ENCODE data around the gene KCNJ14. TPM values are rescaled to one million over a fixed set of nuclear protein-coding genes. Genes with fewer than 3 reads are reported as not detected.

KCNJ14 gene
- polyA plus RNA-seq (2013, experiment 1 of 2), result 0.25 TPM
- 0.21 TPM for polyA plus RNA-seq (2013, experiment 2 of 2)

DNA sequence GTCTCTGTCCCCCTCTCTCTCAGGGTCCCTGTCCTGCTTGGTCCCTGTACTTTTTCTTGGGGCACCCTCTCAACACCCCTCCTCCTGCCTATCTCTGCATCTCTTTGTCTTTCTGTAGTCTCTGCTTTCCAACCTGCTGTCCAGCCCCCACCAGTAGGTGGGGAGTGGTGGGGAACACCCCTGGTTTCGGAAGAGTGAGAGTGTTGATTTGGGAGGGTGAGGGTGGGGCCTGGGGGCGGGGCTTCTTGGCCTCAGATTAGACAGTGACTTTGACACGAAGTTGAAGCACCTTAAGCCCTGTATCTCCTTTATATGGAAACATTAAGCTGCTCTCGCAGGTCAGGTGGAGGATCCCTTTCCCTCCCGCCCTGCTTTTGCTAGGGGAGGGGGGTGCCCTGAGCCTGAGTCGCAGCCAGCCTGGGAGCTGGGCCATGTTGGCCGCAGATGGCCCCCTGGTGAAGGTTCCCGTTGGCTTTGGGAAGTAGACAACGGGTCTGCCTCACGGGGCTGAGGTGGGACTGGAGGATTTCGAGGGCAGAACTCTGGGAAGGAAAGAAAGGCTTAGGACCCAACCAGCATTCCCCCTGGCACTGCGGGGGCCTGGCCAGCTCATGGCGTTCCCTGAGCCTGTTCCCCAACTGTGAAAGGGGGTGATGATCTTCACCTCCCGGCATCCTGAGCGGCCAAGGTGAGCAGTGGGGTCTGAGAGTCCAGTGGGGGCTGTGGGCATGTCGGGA is at the start of gene KCNJ14:
Gene KCNJ14, plus strand, starts transcription at position 404 of the 737 bp plus-strand sequence. CDS start 6,151 bp downstream, outside the sequence.
- no peak within 1 kb of the TSS for H2BK12ac ChIP-seq (ENCODE audit: low read length in 2 of 2)
- H3K4me3 ChIP-seq (ENCODE audit: insufficient read depth in 1 of 2, low read depth in 1 of 2, low read length in 2 of 2), result no peak within 1 kb of the TSS
- no peaks in the 10 kb centered on the region for H3K9me3 ChIP-seq (ENCODE audit: control insufficient read depth, low read length)
- no peak within 1 kb of the TSS for H3K4ac ChIP-seq (ENCODE audit: low read depth in 1 of 2, low read length in 2 of 2)
- 91% methylated on average over 13 of the region's 16 CpGs for WGBS
- no peak within 1 kb of the TSS for H3K18ac ChIP-seq (ENCODE audit: low read depth in 1 of 2, low read length in 2 of 2)
- no peak within 1 kb of the TSS for H2AFZ ChIP-seq (ENCODE audit: low read depth, low read length)
- no peak within 1 kb of the TSS for H2BK5ac ChIP-seq (ENCODE audit: low read depth, low read length, poor library complexity, severe bottlenecking)
- H3K9ac ChIP-seq (ENCODE audit: low read length), result no peak within 1 kb of the TSS
- no peak within 1 kb of the TSS for H2BK15ac ChIP-seq (ENCODE audit: low read depth, poor library complexity, severe bottlenecking)
- H3K14ac ChIP-seq (ENCODE audit: low read length in 2 of 2), result no peak within 1 kb of the TSS
- H4K8ac ChIP-seq (ENCODE audit: low read length), result no peak within 1 kb of the TSS
- H3K36me3 ChIP-seq (ENCODE audit: control insufficient read depth in 1 of 2, insufficient read depth in 2 of 2, low read depth in 1 of 2, low read length in 2 of 2), result peaks cover 56 to 68% of the 10 kb centered on the region in 2 experiments
- no peak within 1 kb of the TSS for H4K91ac ChIP-seq (ENCODE audit: low read length)
- H3K27ac ChIP-seq (ENCODE audit: low read length, poor library complexity, severe bottlenecking), result no peak within 1 kb of the TSS
- no peaks in the 10 kb centered on the region for H3K27me3 ChIP-seq (ENCODE audit: control insufficient read depth in 1 of 2, insufficient read depth in 1 of 2, low read length in 2 of 2)
- no peak within 1 kb of the TSS for H2AK5ac ChIP-seq (ENCODE audit: low read length, severe bottlenecking)
- H3K4me1 ChIP-seq (ENCODE audit: control insufficient read depth, insufficient read depth, low read depth, low read length), result peaks cover 4% of the 10 kb centered on the region
- peaks cover 51% of the 10 kb centered on the region for H3K79me1 ChIP-seq (replicated peaks; ENCODE audit: low read length, poor library complexity, severe bottlenecking)
- no peak within 1 kb of the TSS for H3K23ac ChIP-seq (ENCODE audit: low read length in 2 of 2)
- no peak within 1 kb of the TSS for H2BK120ac ChIP-seq (ENCODE audit: low read depth, low read length)
- no peak for DNase-seq
- no peak within 1 kb of the TSS for H3K4me2 ChIP-seq (ENCODE audit: low read length, poor library complexity, severe bottlenecking)

DNA sequence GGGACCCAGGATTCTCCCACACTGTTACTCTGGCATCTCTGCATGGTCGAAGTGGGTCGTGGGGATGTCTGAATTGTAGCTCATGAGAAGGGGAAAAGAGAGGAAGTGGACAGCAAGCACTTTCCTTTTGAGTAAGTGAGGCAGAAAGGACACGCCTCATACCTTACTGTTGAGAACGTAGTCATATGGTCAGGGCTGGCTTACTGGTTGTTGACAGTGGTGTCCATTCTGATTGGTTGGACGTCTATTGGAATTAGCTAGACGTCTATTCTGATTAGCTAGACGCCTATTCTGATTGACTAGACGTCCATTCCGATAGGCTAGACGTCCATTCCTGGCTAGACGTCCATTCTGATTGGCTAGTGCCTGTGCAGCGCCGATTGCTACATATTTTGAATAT is 49.5 kb upstream of the KCNJ14 start:
- H2BK5ac ChIP-seq (ENCODE audit: low read depth, low read length, poor library complexity, severe bottlenecking), result no peak overlapping the region
- H4K91ac ChIP-seq (ENCODE audit: low read length), result no peak overlapping the region
- no peak overlapping the region for H2BK120ac ChIP-seq (ENCODE audit: low read depth, low read length)
- no peak overlapping the region for H2AK5ac ChIP-seq (ENCODE audit: low read length, severe bottlenecking)
- WGBS, result 92% methylated on average over 13 of the region's 13 CpGs
- no peaks in the 10 kb centered on the region for H3K9me3 ChIP-seq (ENCODE audit: control insufficient read depth, low read length)
- no peak overlapping the region for H3K18ac ChIP-seq (ENCODE audit: low read depth in 1 of 2, low read length in 2 of 2)
- DNase-seq, result no peak
- no peak overlapping the region for H3K23ac ChIP-seq (ENCODE audit: low read length in 2 of 2)
- H2BK15ac ChIP-seq (ENCODE audit: low read depth, poor library complexity, severe bottlenecking), result no peak overlapping the region
- no peaks in the 10 kb centered on the region for H3K79me1 ChIP-seq (replicated peaks; ENCODE audit: low read length, poor library complexity, severe bottlenecking)
- H3K27me3 ChIP-seq (ENCODE audit: control insufficient read depth in 1 of 2, insufficient read depth in 1 of 2, low read length in 2 of 2), result no peaks in the 10 kb centered on the region
- no peak overlapping the region for H3K14ac ChIP-seq (ENCODE audit: low read length in 2 of 2)
- no peak overlapping the region for H3K9ac ChIP-seq (ENCODE audit: low read length)
- H3K4me2 ChIP-seq (ENCODE audit: low read length, poor library complexity, severe bottlenecking), result no peak overlapping the region
- H4K8ac ChIP-seq (ENCODE audit: low read length), result no peak overlapping the region
- no peaks in the 10 kb centered on the region for H3K4me1 ChIP-seq (ENCODE audit: control insufficient read depth, insufficient read depth, low read depth, low read length)
- no peaks in the 10 kb centered on the region for H3K36me3 ChIP-seq (ENCODE audit: control insufficient read depth in 1 of 2, insufficient read depth in 2 of 2, low read depth in 1 of 2, low read length in 2 of 2)
- H3K27ac ChIP-seq (ENCODE audit: low read length, poor library complexity, severe bottlenecking), result no peak overlapping the region
- no peak overlapping the region for H2AFZ ChIP-seq (ENCODE audit: low read depth, low read length)
- H3K4ac ChIP-seq (ENCODE audit: low read depth in 1 of 2, low read length in 2 of 2), result no peak overlapping the region
- H3K4me3 ChIP-seq (ENCODE audit: insufficient read depth in 1 of 2, low read depth in 1 of 2, low read length in 2 of 2), result no peak overlapping the region
- no peak overlapping the region for H2BK12ac ChIP-seq (ENCODE audit: low read length in 2 of 2)

DNA sequence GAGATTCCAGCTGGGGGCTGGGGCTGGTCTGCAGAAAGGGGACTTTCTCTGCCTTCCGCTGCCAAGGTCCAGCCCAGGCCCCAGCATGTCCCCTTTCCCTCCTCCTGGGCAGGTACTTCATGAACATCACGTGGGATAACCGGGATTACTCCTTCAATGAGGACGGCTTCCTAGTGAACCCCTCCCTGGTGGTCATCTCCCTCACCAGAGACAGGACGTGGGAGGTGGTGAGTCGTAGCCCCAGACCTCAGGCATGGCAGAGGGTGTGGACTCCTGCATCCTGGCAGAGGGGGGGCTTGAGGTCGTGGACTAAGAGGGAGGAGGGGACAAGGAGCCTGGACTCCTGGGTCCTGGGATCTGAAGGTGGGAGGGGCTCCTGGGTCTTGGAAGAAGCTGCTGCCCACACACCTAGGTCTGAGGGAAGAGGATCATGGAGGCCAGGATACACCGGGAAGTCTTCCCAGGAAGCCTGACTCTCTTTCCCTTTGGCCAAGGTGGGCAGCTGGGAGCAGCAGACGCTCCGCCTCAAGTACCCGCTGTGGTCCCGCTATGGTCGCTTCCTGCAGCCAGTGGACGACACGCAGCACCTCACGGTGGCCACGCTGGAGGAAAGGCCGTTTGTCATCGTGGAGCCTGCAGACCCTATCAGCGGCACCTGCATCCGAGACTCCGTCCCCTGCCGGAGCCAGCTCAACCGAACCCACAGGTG is 41.3 kb upstream of the KCNJ14 start:
- no peaks in the 10 kb centered on the region for H3K9me3 ChIP-seq (ENCODE audit: control insufficient read depth, low read length)
- DNase-seq, result peak; percentile 31
- H4K8ac ChIP-seq (ENCODE audit: low read length), result no peak overlapping the region
- H2BK12ac ChIP-seq (ENCODE audit: low read length in 2 of 2), result peak overlapping the region in 1 of 2 experiments; percentile 29
- peak overlapping the region; percentile 87 for H4K91ac ChIP-seq (ENCODE audit: low read length)
- no peak overlapping the region for H2AFZ ChIP-seq (ENCODE audit: low read depth, low read length)
- H3K27me3 ChIP-seq (ENCODE audit: control insufficient read depth in 1 of 2, insufficient read depth in 1 of 2, low read length in 2 of 2), result no peaks in the 10 kb centered on the region
- H3K18ac ChIP-seq (ENCODE audit: low read depth in 1 of 2, low read length in 2 of 2), result peak overlapping the region; percentile 24 to 28
- H3K27ac ChIP-seq (ENCODE audit: low read length, poor library complexity, severe bottlenecking), result no peak overlapping the region
- H2AK5ac ChIP-seq (ENCODE audit: low read length, severe bottlenecking), result peak overlapping the region; percentile 31
- no peak overlapping the region for H3K9ac ChIP-seq (ENCODE audit: low read length)
- no peak overlapping the region for H2BK120ac ChIP-seq (ENCODE audit: low read depth, low read length)
- WGBS, result 78% methylated on average over 24 of the region's 24 CpGs
- peaks cover 11% of the 10 kb centered on the region for H3K4me1 ChIP-seq (ENCODE audit: control insufficient read depth, insufficient read depth, low read depth, low read length)
- no peak overlapping the region for H2BK15ac ChIP-seq (ENCODE audit: low read depth, poor library complexity, severe bottlenecking)
- peak overlapping the region in 1 of 2 experiments; percentile 85 for H3K14ac ChIP-seq (ENCODE audit: low read length in 2 of 2)
- H2BK5ac ChIP-seq (ENCODE audit: low read depth, low read length, poor library complexity, severe bottlenecking), result no peak overlapping the region
- H3K36me3 ChIP-seq (ENCODE audit: control insufficient read depth in 1 of 2, insufficient read depth in 2 of 2, low read depth in 1 of 2, low read length in 2 of 2), result peaks cover 0 to 5% of the 10 kb centered on the region in 2 experiments
- no peak overlapping the region for H3K4me2 ChIP-seq (ENCODE audit: low read length, poor library complexity, severe bottlenecking)
- no peaks in the 10 kb centered on the region for H3K79me1 ChIP-seq (replicated peaks; ENCODE audit: low read length, poor library complexity, severe bottlenecking)
- H3K4me3 ChIP-seq (ENCODE audit: insufficient read depth in 1 of 2, low read depth in 1 of 2, low read length in 2 of 2), result peak overlapping the region in 1 of 2 experiments; percentile 38
- H3K4ac ChIP-seq (ENCODE audit: low read depth in 1 of 2, low read length in 2 of 2), result no peak overlapping the region
- H3K23ac ChIP-seq (ENCODE audit: low read length in 2 of 2), result no peak overlapping the region

DNA sequence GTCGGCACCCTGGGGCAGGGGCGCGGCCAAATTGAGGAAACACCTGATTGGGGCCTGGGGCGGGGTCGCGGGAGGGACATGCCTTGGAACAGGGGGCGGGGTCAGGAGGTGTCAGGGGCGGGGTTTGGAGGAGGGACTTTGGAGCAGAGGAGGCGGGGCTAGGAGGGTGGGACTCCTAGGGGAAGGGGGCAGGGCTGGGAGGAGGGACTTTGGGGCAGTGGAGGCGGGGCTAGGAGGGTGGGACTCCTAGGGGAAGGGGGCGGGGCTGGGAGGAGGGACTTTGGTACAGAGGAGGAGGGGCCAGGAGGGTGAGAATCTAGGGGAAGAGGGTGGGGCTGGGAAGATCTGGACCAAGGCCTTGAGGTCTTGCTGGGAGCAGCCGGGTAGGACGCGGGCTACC is 40.0 kb upstream of the KCNJ14 start:
- no peak overlapping the region for H3K18ac ChIP-seq (ENCODE audit: low read depth in 1 of 2, low read length in 2 of 2)
- no peaks in the 10 kb centered on the region for H3K27me3 ChIP-seq (ENCODE audit: control insufficient read depth in 1 of 2, insufficient read depth in 1 of 2, low read length in 2 of 2)
- no peak overlapping the region for H2AK5ac ChIP-seq (ENCODE audit: low read length, severe bottlenecking)
- no peak overlapping the region for H3K23ac ChIP-seq (ENCODE audit: low read length in 2 of 2)
- no peak overlapping the region for H4K8ac ChIP-seq (ENCODE audit: low read length)
- DNase-seq, result peak; percentile 54
- H3K9ac ChIP-seq (ENCODE audit: low read length), result no peak overlapping the region
- H2BK12ac ChIP-seq (ENCODE audit: low read length in 2 of 2), result no peak overlapping the region
- H3K27ac ChIP-seq (ENCODE audit: low read length, poor library complexity, severe bottlenecking), result no peak overlapping the region
- no peak overlapping the region for H3K4ac ChIP-seq (ENCODE audit: low read depth in 1 of 2, low read length in 2 of 2)
- H2AFZ ChIP-seq (ENCODE audit: low read depth, low read length), result no peak overlapping the region
- peaks cover 11% of the 10 kb centered on the region for H3K4me1 ChIP-seq (ENCODE audit: control insufficient read depth, insufficient read depth, low read depth, low read length)
- H3K79me1 ChIP-seq (replicated peaks; ENCODE audit: low read length, poor library complexity, severe bottlenecking), result no peaks in the 10 kb centered on the region
- no peaks in the 10 kb centered on the region for H3K9me3 ChIP-seq (ENCODE audit: control insufficient read depth, low read length)
- H4K91ac ChIP-seq (ENCODE audit: low read length), result no peak overlapping the region
- WGBS, result 83% methylated on average over 13 of the region's 14 CpGs
- H2BK15ac ChIP-seq (ENCODE audit: low read depth, poor library complexity, severe bottlenecking), result no peak overlapping the region
- H2BK120ac ChIP-seq (ENCODE audit: low read depth, low read length), result no peak overlapping the region
- H3K4me2 ChIP-seq (ENCODE audit: low read length, poor library complexity, severe bottlenecking), result no peak overlapping the region
- H3K14ac ChIP-seq (ENCODE audit: low read length in 2 of 2), result no peak overlapping the region
- H3K36me3 ChIP-seq (ENCODE audit: control insufficient read depth in 1 of 2, insufficient read depth in 2 of 2, low read depth in 1 of 2, low read length in 2 of 2), result peaks cover 0 to 5% of the 10 kb centered on the region in 2 experiments
- H3K4me3 ChIP-seq (ENCODE audit: insufficient read depth in 1 of 2, low read depth in 1 of 2, low read length in 2 of 2), result no peak overlapping the region
- no peak overlapping the region for H2BK5ac ChIP-seq (ENCODE audit: low read depth, low read length, poor library complexity, severe bottlenecking)
